ENCODE measurements around the gene RGS9. TPM values are rescaled to one million over a fixed set of nuclear protein-coding genes. Genes with fewer than 3 reads are reported as not detected.

RGS9 gene
- total RNA-seq, 1 donor from 2014 or later, result 8.7 TPM

GRCh38 chr17:65218261-65218660 lies 81.1 kb downstream of the RGS9 start:
- Histone ChIP-seq H3K27ac (no peak overlapping the region), H3K4me1 (no peaks in the 10 kb centered on the region), H3K9me3 (no peaks in the 10 kb centered on the region), H3K4me3 (no peak overlapping the region), H3K36me3 (no peaks in the 10 kb centered on the region), H3K27me3 (no peaks in the 10 kb centered on the region)
- intact Hi-C loops (cut with DNase I), result no loop called here
- DNase-seq (no peak), ATAC-seq (no peak)
- no peak for TF ChIP-seq CTCF (IDR thresholded peaks at IDR 0.05)

- no peaks in the 10 kb centered on the region for H3K36me3 ChIP-seq
- H3K27ac ChIP-seq, result no peak overlapping the region
- H3K4me1 ChIP-seq, result no peaks in the 10 kb centered on the region
- ATAC-seq, result no peak
- no peak overlapping the region for H3K4me3 ChIP-seq
- TF ChIP-seq CTCF (IDR thresholded peaks at IDR 0.05), result no peak
- DNase-seq, result no peak
- intact Hi-C loops (cut with DNase I), result no loop called here
- no peaks in the 10 kb centered on the region for H3K9me3 ChIP-seq
- H3K27me3 ChIP-seq, result no peaks in the 10 kb centered on the region
Observed at GRCh38 chr17:65219124-65219523, 82.0 kb downstream of the RGS9 start.

- no peak overlapping the region for H3K27ac ChIP-seq
- no peak for DNase-seq
- ATAC-seq, result no peak
- H3K4me3 ChIP-seq, result no peak overlapping the region
- no peaks in the 10 kb centered on the region for H3K4me1 ChIP-seq
- intact Hi-C loops (cut with DNase I), result no loop called here
- no peaks in the 10 kb centered on the region for H3K9me3 ChIP-seq
- no peak for TF ChIP-seq CTCF (IDR thresholded peaks at IDR 0.05)
- H3K36me3 ChIP-seq, result no peaks in the 10 kb centered on the region
- no peaks in the 10 kb centered on the region for H3K27me3 ChIP-seq
Observed at GRCh38 chr17:65219707-65220106, 82.5 kb downstream of the RGS9 start.

GRCh38 chr17:65220732-65221131 lies 83.6 kb downstream of the RGS9 start:
- no peak overlapping the region for H3K4me3 ChIP-seq
- H3K27ac ChIP-seq, result no peak overlapping the region
- no peaks in the 10 kb centered on the region for H3K36me3 ChIP-seq
- no peaks in the 10 kb centered on the region for H3K27me3 ChIP-seq
- H3K4me1 ChIP-seq, result no peaks in the 10 kb centered on the region
- TF ChIP-seq CTCF (IDR thresholded peaks at IDR 0.05), result no peak
- intact Hi-C loops (cut with DNase I), result no loop called here
- DNase-seq, result no peak
- no peaks in the 10 kb centered on the region for H3K9me3 ChIP-seq
- ATAC-seq, result no peak

- no peak for ATAC-seq
- Histone ChIP-seq H3K4me1 (no peaks in the 10 kb centered on the region), H3K27me3 (no peaks in the 10 kb centered on the region), H3K4me3 (no peak overlapping the region), H3K27ac (no peak overlapping the region), H3K9me3 (no peaks in the 10 kb centered on the region), H3K36me3 (no peaks in the 10 kb centered on the region)
- TF ChIP-seq CTCF (IDR thresholded peaks at IDR 0.05), result no peak
- intact Hi-C loops (cut with DNase I), result no loop called here
- DNase-seq, result no peak
Observed at GRCh38 chr17:65222214-65222738, 85.1 kb downstream of the RGS9 start.

DNA sequence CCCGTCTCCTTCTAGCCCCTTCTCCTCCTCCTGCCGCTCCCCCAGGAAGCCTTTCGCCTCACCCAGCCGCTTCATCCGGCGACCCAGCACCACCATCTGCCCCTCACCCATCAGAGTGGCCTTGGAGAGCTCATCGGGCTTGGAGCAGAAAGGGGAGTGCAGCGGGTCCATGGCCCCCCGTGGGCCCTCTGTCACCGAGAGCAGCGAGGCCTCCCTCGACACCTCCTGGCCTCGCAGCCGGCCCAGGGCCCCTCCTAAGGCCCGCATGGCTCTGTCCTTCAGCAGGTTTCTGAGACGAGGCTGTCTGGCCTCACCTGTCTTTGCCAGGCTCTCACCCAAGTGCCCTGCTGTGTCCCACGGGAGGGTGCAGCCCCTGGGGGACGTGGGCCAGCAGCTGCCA lies 87.9 kb downstream of the RGS9 start:
- Histone ChIP-seq H3K4me3 (no peak overlapping the region), H3K9me3 (no peaks in the 10 kb centered on the region), H3K36me3 (no peaks in the 10 kb centered on the region), H3K27ac (no peak overlapping the region), H3K4me1 (peaks cover 16% of the 10 kb centered on the region), H3K27me3 (no peaks in the 10 kb centered on the region)
- no peak for TF ChIP-seq CTCF (IDR thresholded peaks at IDR 0.05)
- ATAC-seq (no peak), DNase-seq (no peak)
- intact Hi-C loops (cut with DNase I), result no loop called here
